Spleen (tissue), 11 donors: ENCODE measurements around the gene CHPF. TPM values are rescaled to one million over a fixed set of nuclear protein-coding genes. Genes with fewer than 3 reads are reported as not detected.

Experiments used
- DNase-seq: peaks from one replicate; pipeline ENCODE4 v3.0.0-alpha.2; 2020
- H3K27ac ChIP-seq, 8 donors: fragments of 200-600 bp; sonication (generic) in 7 of 8; 1 replicate in 4 of 8; 2 replicates in 4 of 8; pipeline versions ENCODE4 v1.5.0 to v1.8.0; 2016 to 2021; ENCODE audit warnings: inconsistent platforms in 4 of 8, mild to moderate bottlenecking in 4 of 8, moderate library complexity in 1 of 8
- H3K27me3 ChIP-seq, 7 donors: fragments of 200-600 bp; sonication (generic) in 6 of 7; replicated peaks in 1 of 7; 1 replicate in 4 of 7; 2 replicates in 3 of 7; pipeline versions ENCODE4 v1.5.0 to v1.8.0; 2016 to 2021; ENCODE audit warnings: inconsistent platforms in 3 of 7, mild to moderate bottlenecking in 1 of 7
- H3K36me3 ChIP-seq, 6 donors: fragments of 200-600 bp; sonication (generic) in 5 of 6; 1 replicate in 4 of 6; 2 replicates in 2 of 6; pipeline versions ENCODE4 v1.5.0 to v1.8.0; 2016 to 2021; ENCODE audit warnings: inconsistent platforms in 2 of 6
- H3K4me1 ChIP-seq, 6 donors: fragments of 200-600 bp; sonication (generic) in 5 of 6; 1 replicate in 3 of 6; 2 replicates in 3 of 6; pipeline versions ENCODE4 v1.5.0 to v1.8.0; 2016 to 2021; ENCODE audit warnings: inconsistent platforms in 3 of 6
- H3K4me3 ChIP-seq, 8 donors: fragments of 200-600 bp; sonication (generic) in 7 of 8; 1 replicate in 4 of 8; 2 replicates in 4 of 8; pipeline versions ENCODE4 v1.5.0 to v1.8.0; 2016 to 2021; ENCODE audit warnings: inconsistent platforms in 4 of 8, mild to moderate bottlenecking in 4 of 8, moderate library complexity in 2 of 8
- H3K9me3 ChIP-seq, 8 donors: fragments of 200-600 bp; sonication (generic) in 7 of 8; 1 replicate in 4 of 8; 2 replicates in 4 of 8; pipeline versions ENCODE4 v1.5.0 to v1.8.0; 2016 to 2021; ENCODE audit warnings: inconsistent platforms in 4 of 8
- CTCF ChIP-seq, 11 experiments: fragments of 200-600 bp in 7 of 11; fragments of 450-650 bp in 4 of 11; sonication (generic) in 4 of 11; IDR thresholded peaks in 8 of 11; conservative IDR thresholded peaks in 3 of 11; 1 replicate in 7 of 11; 2 replicates in 4 of 11; pipeline versions ENCODE4 v1.4.0 to v1.8.0; 2016 to 2021; ENCODE audit warnings: antibody characterized with exemption in 11 of 11, inconsistent platforms in 4 of 11, mild to moderate bottlenecking in 1 of 11
- POLR2A ChIP-seq, 3 donors: fragments of 450-650 bp; IDR thresholded peaks; one replicate each; pipeline ENCODE4 v1.5.1; 2017; ENCODE audit warnings: antibody characterized with exemption in 3 of 3, mild to moderate bottlenecking in 1 of 3
- POLR2AphosphoS5 ChIP-seq, 3 donors: sonication (generic); formaldehyde crosslinking; IDR thresholded peaks; one replicate each; pipeline ENCODE4 v1.5.1; 2017; ENCODE audit warnings: antibody characterized with exemption in 3 of 3
- WGBS, 5 donors: extraction: QIAGEN DNeasy Blood & Tissue Kit in 3 of 5; methylation state at CpG; one replicate each; pipeline versions ENCODE4 v1.1.5 to v1.1.7; 2013 to 2018; 5-methylcytosine and 5-hydroxymethylcytosine counted together
- intact Hi-C: fragments of 100-400 bp; cut with DNase I; formaldehyde crosslinking; loops from one replicate; pipeline ENCODE4 v1.15.0; 2023; ENCODE audit warnings: low total_unique reads
- polyA plus RNA-seq, 3 donors: library from polyadenylated mRNA; stranded (reverse); fragments of 200-250 nt; gene quantifications; one replicate each; pipeline ENCODE4 v1.2.1, GENCODE V29; 2013
- total RNA-seq, 7 donors: library from RNA; depleted of rRNA in 3 of 7; stranded (reverse); fragments of >200 nt in 3 of 7; fragmentation: NEBNext Ultra II Directional in 4 of 7; extraction: Animal tissue kit (Norgen Biotek cat#: 25700) in 4 of 7; gene quantifications; one replicate each; pipeline versions ENCODE4 v1.1.0 to v1.2.1, GENCODE V29; 2016 to 2021
- donor health status: healthy with polysubstance abuse.
- donor health status: DM: no; HTN: no; CAD: no; lungs with moderate emphysema.
- donor health status: DM: no; HTN: no; CAD: no.
- donor health status: Bipolar disorder and iron deficiency.
- donor health status: healthy.
- donor health status: DM: no; HTN: no; CAD: no.
- donor health status: DM: yes; HTN: yes; CAD: no.

Gene CHPF
- total and polyA plus RNA-seq, 10 donors = 2.8 to 26.2 (median 13.2) TPM

- no peaks in the 10 kb centered on the region for H3K9me3 ChIP-seq
- H3K27me3 ChIP-seq = peaks cover 11 to 100% (median 76%) of the 10 kb centered on the region in 7 donors
- no peaks in the 10 kb centered on the region for H3K36me3 ChIP-seq
- no peak overlapping the region for H3K27ac ChIP-seq
- no peak overlapping the region for H3K4me3 ChIP-seq
- no peak for DNase-seq
- TF ChIP-seq CTCF (IDR thresholded peaks at IDR 0.05 in 8 of 11, conservative IDR thresholded peaks at IDR 0.05 in 3 of 11) = no peak
- no peak for TF ChIP-seq POLR2A (IDR thresholded peaks at IDR 0.05)
- no peak for TF ChIP-seq POLR2AphosphoS5 (IDR thresholded peaks at IDR 0.05)
- intact Hi-C loops = no loop called here
- peaks cover 6 to 24% (median 18%) of the 10 kb centered on the region in 6 donors for H3K4me1 ChIP-seq
- WGBS, 5 donors = 39 to 63% (median 48%) methylated on average over 6 of the region's 6 CpGs
These were observed 16.6 kb downstream of the CHPF start for GRCh38 chr2:219527076-219527394.

GRCh38 chr2:219526320-219527075 lies 17.1 kb downstream of the CHPF start:
- TF ChIP-seq CTCF (IDR thresholded peaks at IDR 0.05 in 8 of 11, conservative IDR thresholded peaks at IDR 0.05 in 3 of 11) (no peak), POLR2AphosphoS5 (IDR thresholded peaks at IDR 0.05) (no peak), POLR2A (IDR thresholded peaks at IDR 0.05) (no peak)
- Histone ChIP-seq H3K9me3 (no peaks in the 10 kb centered on the region), H3K27me3 (peaks cover 11 to 100% (median 81%) of the 10 kb centered on the region in 7 donors), H3K27ac (no peak overlapping the region), H3K36me3 (no peaks in the 10 kb centered on the region), H3K4me3 (no peak overlapping the region), H3K4me1 (peaks cover 6 to 27% (median 19%) of the 10 kb centered on the region in 6 donors)
- peak; percentile 72 for DNase-seq
- WGBS, 5 donors = 38 to 50% (median 49%) methylated on average over 10 to 11 of the region's 11 CpGs
- intact Hi-C loops = no loop called here

GRCh38 chr2:219525533-219526232 lies 17.9 kb downstream of the CHPF start:
- 39 to 52% (median 46%) methylated on average over 9 of the region's 9 CpGs for WGBS, 5 donors
- no peak overlapping the region for H3K27ac ChIP-seq
- H3K4me3 ChIP-seq = no peak overlapping the region
- intact Hi-C loops = no loop called here
- H3K9me3 ChIP-seq = no peaks in the 10 kb centered on the region
- H3K27me3 ChIP-seq = peaks cover 11 to 100% (median 82%) of the 10 kb centered on the region in 7 donors
- H3K4me1 ChIP-seq = peaks cover 6 to 35% (median 22%) of the 10 kb centered on the region in 6 donors
- no peak for DNase-seq
- TF ChIP-seq CTCF (IDR thresholded peaks at IDR 0.05 in 8 of 11, conservative IDR thresholded peaks at IDR 0.05 in 3 of 11) (no peak), POLR2A (IDR thresholded peaks at IDR 0.05) (no peak), POLR2AphosphoS5 (IDR thresholded peaks at IDR 0.05) (no peak)
- no peaks in the 10 kb centered on the region for H3K36me3 ChIP-seq

- Histone ChIP-seq H3K36me3 (no peaks in the 10 kb centered on the region), H3K9me3 (no peaks in the 10 kb centered on the region), H3K4me1 (peaks cover 6 to 28% (median 17%) of the 10 kb centered on the region in 6 donors), H3K27ac (no peak overlapping the region), H3K4me3 (no peak overlapping the region), H3K27me3 (peaks cover 9 to 100% (median 83%) of the 10 kb centered on the region in 7 donors)
- TF ChIP-seq POLR2AphosphoS5 (IDR thresholded peaks at IDR 0.05) (no peak), CTCF (IDR thresholded peaks at IDR 0.05 in 8 of 11, conservative IDR thresholded peaks at IDR 0.05 in 3 of 11) (no peak), POLR2A (IDR thresholded peaks at IDR 0.05) (no peak)
- DNase-seq = no peak
- 70 to 96% (median 90%) methylated on average over 1 to 2 of the region's 2 CpGs for WGBS, 5 donors
- intact Hi-C loops = no loop called here
These were observed 18.8 kb downstream of the CHPF start for GRCh38 chr2:219524817-219525216.
